SHP77 treated with DMSO at 0.1 percent for 48 hours (cell line): ENCODE results near the gene LRRC37B.
"Not testable (repeated sequence)": the region's sequence is repeated elsewhere in the genome, so short reads cannot be mapped to it uniquely, and the experiment has no call there.

ENCODE experiments used
- DNase-seq: peaks from one replicate; lab custom pipeline; 2025; lab: John Stamatoyannopoulos, UW

LRRC37B gene

DNA sequence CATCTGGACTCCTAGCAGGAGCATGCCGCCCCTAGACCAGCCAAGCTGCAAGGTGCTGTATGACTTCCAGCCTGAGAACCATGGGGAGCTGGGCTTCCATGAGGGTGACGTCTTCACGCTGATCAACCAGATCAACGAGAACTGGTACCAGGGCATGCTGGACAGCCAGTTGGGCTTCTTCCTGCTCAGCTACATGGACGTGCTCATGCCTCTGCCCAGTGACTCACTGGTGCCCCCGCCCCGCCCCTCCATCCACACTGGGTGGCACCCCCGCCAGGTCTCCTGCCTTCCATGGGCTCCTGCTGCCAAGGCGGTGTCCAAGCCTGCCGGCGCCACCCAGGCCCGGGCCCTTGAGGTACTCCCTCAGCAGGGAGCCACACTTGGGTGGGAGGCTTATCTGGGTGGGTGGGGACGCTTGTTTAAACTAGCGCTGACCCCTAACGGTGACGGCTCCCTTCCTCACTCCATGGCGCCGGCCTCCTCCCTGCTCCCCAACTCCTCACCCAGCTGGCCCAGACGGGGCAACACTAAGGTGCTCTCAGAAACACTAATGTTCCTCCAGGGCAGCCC, 34.2 kb downstream of the LRRC37B start:
- DNase-seq = not testable (repeated sequence)

DNA sequence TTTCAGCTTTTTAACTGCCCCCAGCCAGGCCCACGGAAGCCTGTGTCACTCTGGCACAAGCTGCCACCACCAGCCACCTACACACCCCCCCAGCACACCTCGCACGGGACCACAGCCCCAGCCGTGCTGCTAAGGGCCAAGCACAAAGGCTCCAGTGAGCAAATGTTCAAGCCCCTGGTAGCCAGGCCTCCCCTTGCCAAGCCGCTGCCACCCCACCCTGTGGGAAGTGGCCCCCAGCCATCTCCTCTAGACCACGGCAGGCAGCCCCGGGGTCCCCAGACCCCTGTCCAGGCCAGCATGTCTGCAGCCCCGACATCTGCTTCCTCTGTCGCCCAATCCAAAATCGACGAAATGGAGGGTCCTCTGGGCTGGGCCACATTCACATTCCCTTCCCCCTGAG, 35.1 kb downstream of the LRRC37B start:
- not testable (repeated sequence) for DNase-seq

DNA sequence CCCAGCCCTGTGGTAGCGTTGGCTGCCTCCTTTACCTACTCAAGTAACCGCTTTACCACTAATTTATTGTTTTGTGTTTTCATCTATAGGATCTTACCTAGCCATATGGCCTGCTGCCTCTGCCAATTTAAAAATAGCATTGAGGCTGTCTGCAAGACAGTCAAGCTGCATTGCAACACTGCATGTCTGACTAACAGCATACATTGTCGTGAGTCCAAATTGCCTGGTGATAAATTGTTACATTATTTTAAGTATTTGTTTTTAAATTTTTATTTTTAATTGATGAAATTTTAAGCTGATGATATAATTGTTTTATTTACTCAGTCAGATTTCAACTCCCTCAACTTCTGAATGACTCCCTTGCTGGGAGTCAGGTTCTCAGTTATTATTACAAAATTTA, 38.4 kb downstream of the LRRC37B start:
- not testable (repeated sequence) for DNase-seq

DNA sequence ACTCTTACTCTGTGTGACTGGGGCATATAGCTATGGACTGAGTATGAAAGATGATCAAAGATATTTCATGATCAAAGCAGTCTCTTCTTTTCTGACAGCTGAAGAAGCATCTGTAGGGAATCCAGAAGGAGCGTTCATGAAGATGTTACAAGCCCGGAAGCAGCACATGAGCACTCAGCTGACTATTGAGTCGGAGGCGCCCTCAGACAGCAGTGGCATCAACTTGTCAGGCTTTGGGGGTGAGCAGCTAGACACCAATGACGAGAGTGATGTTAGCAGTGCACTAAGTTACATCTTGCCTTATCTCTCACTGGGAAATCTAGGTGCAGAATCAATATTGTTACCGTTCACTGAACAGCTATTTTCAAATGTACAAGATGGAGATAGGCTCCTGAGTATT, 40.5 kb downstream of the LRRC37B start:
- DNase-seq = not testable (repeated sequence)

- not testable (repeated sequence) for DNase-seq
These were observed 47.8 kb downstream of the LRRC37B start for GRCh38 chr17:32054985-32055384.

- DNase-seq = not testable (repeated sequence)
These were observed 48.2 kb downstream of the LRRC37B start for GRCh38 chr17:32055425-32055824.

GRCh38 chr17:32056500-32056899, 49.3 kb downstream of the LRRC37B start:
- DNase-seq = not testable (repeated sequence)

- DNase-seq = not testable (repeated sequence)
These were observed 50.4 kb downstream of the LRRC37B start for GRCh38 chr17:32057460-32058105.

GRCh38 chr17:32060695-32061094, 53.5 kb downstream of the LRRC37B start:
- not testable (repeated sequence) for DNase-seq

- DNase-seq = not testable (repeated sequence)
These were observed 54.7 kb downstream of the LRRC37B start for GRCh38 chr17:32061840-32062239.

- not testable (repeated sequence) for DNase-seq
These were observed 56.9 kb downstream of the LRRC37B start for GRCh38 chr17:32064091-32064490.

DNA sequence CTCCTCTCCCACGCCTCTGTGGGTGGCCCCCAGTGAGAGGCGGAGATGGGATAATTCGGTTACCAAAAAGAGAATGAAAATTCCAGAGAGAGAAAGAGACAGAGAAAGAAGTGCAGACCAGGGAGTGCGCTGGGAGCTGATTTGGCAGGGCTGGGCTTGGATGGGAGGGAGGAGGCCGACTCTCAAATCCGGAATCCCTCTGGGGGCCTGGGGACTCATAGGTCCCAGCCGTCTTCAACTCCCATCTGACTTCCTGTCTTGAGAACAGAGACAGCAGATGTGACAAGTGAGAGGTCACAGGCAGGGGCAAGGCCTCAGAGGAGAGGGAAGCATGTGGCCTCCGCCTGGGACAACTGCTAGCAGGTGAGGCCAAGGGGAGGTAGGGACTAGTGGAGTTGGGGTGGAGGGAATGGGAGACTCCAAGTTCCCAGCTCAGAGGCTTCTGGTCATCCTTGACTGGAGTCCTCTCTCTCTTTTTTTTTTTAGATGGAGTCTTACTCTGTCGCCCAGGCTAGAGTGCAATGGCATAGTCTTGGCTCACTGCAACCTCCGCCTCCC, 59.0 kb downstream of the LRRC37B start:
- DNase-seq = not testable (repeated sequence)

- not testable (repeated sequence) for DNase-seq
These were observed 59.9 kb downstream of the LRRC37B start for GRCh38 chr17:32066863-32067642.

DNA sequence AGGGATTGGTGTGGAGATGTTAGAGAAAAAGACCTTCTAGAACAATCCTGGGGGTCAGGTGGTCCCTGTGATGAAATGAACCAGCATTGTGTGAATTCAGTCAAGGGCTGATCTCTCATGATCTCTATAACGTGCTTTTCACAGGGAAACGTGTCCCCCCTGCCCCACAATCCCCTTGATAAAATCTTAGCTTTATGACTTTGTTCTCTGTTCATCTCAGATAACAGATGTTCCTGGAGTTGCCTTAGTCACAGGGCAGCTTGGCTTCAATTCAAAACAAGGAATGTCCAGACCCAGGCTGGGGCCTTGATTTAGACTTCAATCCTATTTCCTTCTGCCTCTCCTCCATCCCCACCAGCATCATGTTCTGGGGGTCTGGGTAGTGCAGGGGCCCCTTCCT, 61.9 kb downstream of the LRRC37B start:
- not testable (repeated sequence) for DNase-seq

DNA sequence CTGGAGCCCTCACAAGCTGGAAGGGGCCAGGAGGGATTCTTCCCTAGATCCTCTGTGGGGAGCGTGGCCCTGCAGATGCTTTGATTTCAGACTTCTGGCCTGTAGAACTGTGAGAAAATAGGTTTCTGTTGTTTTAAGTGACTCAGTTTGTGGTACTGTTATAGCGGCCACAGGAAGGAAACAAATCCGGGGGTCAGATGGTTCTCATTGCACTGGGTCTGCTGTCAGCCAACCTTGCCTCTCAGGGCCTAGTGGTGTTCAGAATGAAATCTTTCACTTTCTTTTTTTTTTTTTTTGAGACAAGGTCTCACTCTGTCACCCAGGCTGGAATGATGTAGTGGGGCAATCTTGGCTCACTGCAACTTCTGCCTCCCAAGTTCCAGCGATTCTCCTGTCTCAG, 64.8 kb downstream of the LRRC37B start:
- DNase-seq = not testable (repeated sequence)

GRCh38 chr17:32073131-32073530, 65.9 kb downstream of the LRRC37B start:
- DNase-seq = not testable (repeated sequence)

GRCh38 chr17:32079753-32080152, 72.6 kb downstream of the LRRC37B start:
- not testable (repeated sequence) for DNase-seq

- DNase-seq = not testable (repeated sequence)
These were observed 76.4 kb downstream of the LRRC37B start for GRCh38 chr17:32083550-32083979.

GRCh38 chr17:32084003-32084941, 77.1 kb downstream of the LRRC37B start:
- not testable (repeated sequence) for DNase-seq

- not testable (repeated sequence) for DNase-seq
These were observed 78.0 kb downstream of the LRRC37B start for GRCh38 chr17:32084942-32085829.
